Erythroblast (primary cell): Measurements from ENCODE around the gene PSENEN.
A peak's percentile ranks its signal among the peaks of the same experiment; 100 is the strongest.

ENCODE experiments used
- DNase-seq, 2 experiments: peaks; one replicate each; lab custom pipeline; 2025; lab: John Stamatoyannopoulos, UW
- GATA1 ChIP-seq: IDR thresholded peaks from 2 replicates; pipeline ENCODE4 v1.6.1; 2011; ENCODE audit warnings: low read depth, mild to moderate bottlenecking, control low read depth, low read length, moderate library complexity
- POLR2A ChIP-seq: IDR thresholded peaks from 2 replicates; pipeline ENCODE4 v1.6.1; 2011; ENCODE audit warnings: mild to moderate bottlenecking, low read length

Gene PSENEN

GRCh38 chr19:35714601-35715354, 30.7 kb upstream of the PSENEN start:
- TF ChIP-seq GATA1 = no peak
- TF ChIP-seq POLR2A = no peak
- DNase-seq = peak in 1 of 2 experiments; percentile 24

GRCh38 chr19:35715355-35715809, 30.1 kb upstream of the PSENEN start:
- TF ChIP-seq POLR2A (no peak), GATA1 (no peak)
- DNase-seq = no peak

- TF ChIP-seq POLR2A (no peak), GATA1 (no peak)
- no peak for DNase-seq
These were observed 29.3 kb upstream of the PSENEN start for GRCh38 chr19:35715981-35716800.

- peak; percentile 89 to 97 for DNase-seq
- no peak for TF ChIP-seq GATA1
- no peak for TF ChIP-seq POLR2A
These were observed 28.4 kb upstream of the PSENEN start for GRCh38 chr19:35716801-35717664.

- TF ChIP-seq POLR2A = no peak
- no peak for TF ChIP-seq GATA1
- peak; percentile 94 to 97 for DNase-seq
These were observed 27.6 kb upstream of the PSENEN start, which contains the start of gene KMT2B for GRCh38 chr19:35717665-35718344. Gene KMT2B (plus strand): TSS chr19:35718003. CDS start chr19:35718019, 16 bp downstream.

GRCh38 chr19:35718345-35719041, 27.0 kb upstream of the PSENEN start:
- peak; percentile 60 to 67 for DNase-seq
- TF ChIP-seq POLR2A (no peak), GATA1 (no peak)

GRCh38 chr19:35719402-35720162, 25.9 kb upstream of the PSENEN start:
- no peak for DNase-seq
- no peak for TF ChIP-seq POLR2A
- TF ChIP-seq GATA1 = no peak

GRCh38 chr19:35720163-35720524, 25.3 kb upstream of the PSENEN start:
- TF ChIP-seq POLR2A (no peak), GATA1 (no peak)
- no peak for DNase-seq

- TF ChIP-seq POLR2A = no peak
- TF ChIP-seq GATA1 = no peak
- DNase-seq = no peak
These were observed 24.8 kb upstream of the PSENEN start for GRCh38 chr19:35720648-35721047.

- DNase-seq = no peak
- TF ChIP-seq GATA1 (no peak), POLR2A (no peak)
These were observed 24.1 kb upstream of the PSENEN start for GRCh38 chr19:35721374-35721773.

GRCh38 chr19:35722461-35722860, 23.0 kb upstream of the PSENEN start:
- TF ChIP-seq GATA1 = no peak
- no peak for TF ChIP-seq POLR2A
- no peak for DNase-seq
